IMR-90 (cell line): Measurements from ENCODE around the gene ZNF785. TPM values are rescaled to one million over a fixed set of nuclear protein-coding genes. Genes with fewer than 3 reads are reported as not detected.
"Not testable (repeated sequence)": the region's sequence is repeated elsewhere in the genome, so short reads cannot be mapped to it uniquely, and the experiment has no call there.

Experiments
- ATAC-seq: fragments of 200-7000 bp; cut with Tn5 transposase; 2 replicates; pipeline ENCODE4 v1.9.1; 2020; ENCODE audit warnings: low read depth, mild to moderate bottlenecking, moderate library complexity
- BruUV-seq: library from RNA; stranded (reverse); fragments of 400-500 nt; replicated peaks from 2 replicates; lab custom pipeline; 2021; lab: Mats Ljungman, UMichigan
- CTCF ChIA-PET: fragments of 300-600 bp; formaldehyde crosslinking; extraction: SDS; loops from one replicate; lab custom pipeline; 2021; ENCODE audit warnings: antibody characterized with exemption; lab: Yijun Ruan, JAX
- POLR2A ChIA-PET: fragments of 300-600 bp; sonication (Branson Sonifier 250); formaldehyde crosslinking; loops from one replicate; lab custom pipeline; 2022; ENCODE audit warnings: antibody characterized with exemption; ENCODE audit not compliant: unreplicated experiment; lab: Charles Lee
- DNase-seq: peaks from one replicate; pipeline ENCODE4 v3.0.0; 2013
- H2AFZ ChIP-seq: replicated peaks from 2 replicates; pipeline ENCODE3; 2013; ENCODE audit warnings: low read length, mild to moderate bottlenecking; ENCODE audit not compliant: poor library complexity
- H2AK5ac ChIP-seq: 2 replicates; pipeline ENCODE4 v1.6.1; 2013; ENCODE audit warnings: low read depth, low read length, inconsistent platforms
- H2AK9ac ChIP-seq: replicated peaks from 2 replicates; pipeline ENCODE3; 2013; ENCODE audit warnings: mild to moderate bottlenecking, low read depth, low read length, moderate library complexity; ENCODE audit not compliant: poor library complexity
- H2BK120ac ChIP-seq: 2 replicates; pipeline ENCODE4 v1.6.1; 2013; ENCODE audit warnings: low read depth, low read length, inconsistent platforms
- H2BK15ac ChIP-seq: 3 replicates; pipeline ENCODE4 v1.6.1; 2013; ENCODE audit warnings: low read depth, low read length, inconsistent platforms
- H2BK20ac ChIP-seq: 2 replicates; pipeline ENCODE4 v1.6.1; 2013; ENCODE audit warnings: low read depth, mild to moderate bottlenecking, inconsistent platforms, low read length, moderate library complexity
- H2BK5ac ChIP-seq: 2 replicates; pipeline ENCODE4 v1.6.1; 2013; ENCODE audit warnings: mild to moderate bottlenecking, low read depth, low read length, inconsistent platforms; ENCODE audit not compliant: poor library complexity, severe bottlenecking
- H3K14ac ChIP-seq: replicated peaks from 2 replicates; pipeline ENCODE4 v1.6.1; 2013; ENCODE audit warnings: low read depth, low read length, inconsistent platforms
- H3K18ac ChIP-seq: 2 replicates; pipeline ENCODE4 v1.6.1; 2013; ENCODE audit warnings: low read depth, low read length, control low read depth
- H3K23ac ChIP-seq: 2 replicates; pipeline ENCODE4 v1.6.1; 2013; ENCODE audit warnings: low read depth, low read length, inconsistent platforms
- H3K27ac ChIP-seq: 2 replicates; pipeline ENCODE4 v1.5.1; 2013; ENCODE audit warnings: mild to moderate bottlenecking, control low read depth, low read length; ENCODE audit not compliant: insufficient read depth
- H3K27me3 ChIP-seq: 2 replicates; pipeline ENCODE4 v1.6.1; 2013; ENCODE audit warnings: low read length; ENCODE audit not compliant: control insufficient read depth, insufficient read depth
- H3K36me3 ChIP-seq: 2 replicates; pipeline ENCODE4 v1.6.1; 2013; ENCODE audit warnings: low read length, mixed read lengths; ENCODE audit not compliant: control insufficient read depth, insufficient read depth
- H3K4ac ChIP-seq: 2 replicates; pipeline ENCODE4 v1.6.1; 2013; ENCODE audit warnings: low read depth, low read length, inconsistent platforms
- H3K4me1 ChIP-seq: 2 replicates; pipeline ENCODE4 v1.6.1; 2013; ENCODE audit warnings: low read length, mixed read lengths; ENCODE audit not compliant: control insufficient read depth, insufficient read depth
- H3K4me2 ChIP-seq: 2 replicates; pipeline ENCODE4 v1.6.1; 2013; ENCODE audit warnings: low read depth, mild to moderate bottlenecking, control low read depth, low read length, moderate library complexity
- H3K4me3 ChIP-seq: 2 replicates; pipeline ENCODE4 v1.5.1; 2013; ENCODE audit warnings: low read depth, mild to moderate bottlenecking, control low read depth, low read length, moderate library complexity; ENCODE audit not compliant: insufficient read depth
- H3K56ac ChIP-seq: 2 replicates; pipeline ENCODE4 v1.6.1; 2013; ENCODE audit warnings: low read length, inconsistent platforms; ENCODE audit not compliant: insufficient read depth; ENCODE audit errors: extremely low read depth
- H3K79me1 ChIP-seq, 2 experiments: 2 replicates each; pipeline ENCODE4 v1.6.1; 2013; ENCODE audit warnings: low read length in 2 of 2, inconsistent platforms in 1 of 2, low read depth in 1 of 2
- H3K9ac ChIP-seq: 2 replicates; pipeline ENCODE4 v1.6.1; 2013; ENCODE audit warnings: low read depth, low read length, control low read depth
- H3K9me1 ChIP-seq: 2 replicates; pipeline ENCODE4 v1.6.1; 2013; ENCODE audit warnings: low read length, inconsistent platforms; ENCODE audit not compliant: insufficient read depth
- H3K9me3 ChIP-seq: 2 replicates; pipeline ENCODE4 v1.6.1; 2013; ENCODE audit warnings: low read length; ENCODE audit not compliant: control insufficient read depth, insufficient read depth
- H4K20me1 ChIP-seq: 2 replicates; pipeline ENCODE4 v1.6.1; 2013; ENCODE audit warnings: low read length, inconsistent platforms; ENCODE audit not compliant: insufficient read depth
- H4K5ac ChIP-seq: 2 replicates; pipeline ENCODE4 v1.6.1; 2013; ENCODE audit warnings: mild to moderate bottlenecking, low read depth, low read length, control low read depth
- H4K8ac ChIP-seq, 2 experiments: 2 replicates each; pipeline ENCODE4 v1.6.1; 2013; ENCODE audit warnings: low read depth in 2 of 2, low read length in 2 of 2, control low read depth in 1 of 2, inconsistent platforms in 1 of 2
- H4K91ac ChIP-seq: 2 replicates; pipeline ENCODE4 v1.6.1; 2013; ENCODE audit warnings: low read depth, low read length, inconsistent platforms; ENCODE audit not compliant: insufficient read depth
- WGBS, 2 experiments: methylation state at CpG; one replicate each; pipeline versions ENCODE4 v1.1.5 to v1.1.7; 2013; ENCODE audit warnings: missing lambda C conversion rate in 2 of 2; ENCODE audit not compliant: insufficient read length in 1 of 2; ENCODE audit errors: extremely low coverage in 2 of 2; 5-methylcytosine and 5-hydroxymethylcytosine counted together
- dilution Hi-C: fragments of 300-500 bp; cut with HindIII; formaldehyde crosslinking; loops from one replicate; pipeline ENCODE4 v1.14.3; 2018; ENCODE audit warnings: low sequenced_read_pairs; ENCODE audit not compliant: unreplicated experiment
- in situ Hi-C: fragments of 300-500 bp; cut with MboI; formaldehyde crosslinking; loops from 3 replicates; pipeline ENCODE4 v1.14.3; 2019; ENCODE audit warnings: low sequenced_read_pairs, inconsistent platforms, mixed read lengths
- intact Hi-C: fragments of 100-400 bp; cut with micrococcal nuclease; formaldehyde crosslinking; loops from 2 replicates; pipeline ENCODE4 v1.10.0; 2022
- polyA plus RNA-seq, 3 experiments: library from polyadenylated mRNA; depleted of rRNA; stranded (reverse); fragments of >200 nt; gene quantifications; 2 replicates each; pipeline ENCODE4 v1.2.3, GENCODE V29; 2012; ENCODE audit warnings: low replicate concordance in 1 of 3
- total RNA-seq: library from RNA; depleted of rRNA; stranded (reverse); fragments of >200 nt; gene quantifications from 2 replicates; pipeline ENCODE4 v1.2.3, GENCODE V29; 2012

Gene ZNF785
- total and polyA plus RNA-seq, 2 of the 4 experiments (the other 2 are of a cell fraction), result 2.9 to 4.0 TPM

GRCh38 chr16:30632454-30632853 lies 47.0 kb upstream of the ZNF785 start:
- CTCF ChIA-PET, result interaction anchor here (1.0 kb wide), 1 partner anchor 223 kb away, joined by 3 read pairs; no protein-coding TSS in a partner anchor
- H3K27ac ChIP-seq, H3K4ac ChIP-seq, H3K9ac ChIP-seq, H2BK120ac ChIP-seq, H2AK9ac ChIP-seq, H4K91ac ChIP-seq, H2BK15ac ChIP-seq, H3K18ac ChIP-seq, intact Hi-C loops, H4K8ac ChIP-seq, H2BK5ac ChIP-seq, H3K4me1 ChIP-seq, H4K20me1 ChIP-seq, H3K36me3 ChIP-seq, ATAC-seq, H3K9me3 ChIP-seq, H3K4me2 ChIP-seq, H3K27me3 ChIP-seq, H3K56ac ChIP-seq, H3K14ac ChIP-seq, POLR2A ChIA-PET, dilution Hi-C loops, H3K4me3 ChIP-seq, BruUV-seq, H3K23ac ChIP-seq, H3K9me1 ChIP-seq, DNase-seq, H2AFZ ChIP-seq, H2AK5ac ChIP-seq, H4K5ac ChIP-seq, H2BK20ac ChIP-seq: not testable (repeated sequence)
- in situ Hi-C loops, result loop anchor here (5.0 kb wide), 1 partner anchor 185 kb away; the partner anchor contains the start of gene SEPHS2
- WGBS, 2 experiments, result no CpG with 5 or more reads among the region's 7 CpGs
- H3K79me1 ChIP-seq, result peaks cover 8 to 19% of the 10 kb centered on the region in 2 experiments; a peak in 3 of 4 replicates
